Measurements from ENCODE around the gene PSMF1. TPM values are rescaled to one million over a fixed set of nuclear protein-coding genes. Genes with fewer than 3 reads are reported as not detected.

Gene PSMF1
- total RNA-seq, 1 experiment from 2014 or later: 153 TPM

- ATAC-seq (no peak), DNase-seq (ENCODE audit: low read depth, low spot score) (no peak)
- Histone ChIP-seq H3K4me2 (ENCODE audit: low read length) (no peak overlapping the region), H3K4me3 (replicated peaks in 1 of 2; ENCODE audit: low read depth in 1 of 2, low read length in 2 of 2) (no peak overlapping the region), H3K9me3 (ENCODE audit: control insufficient read depth in 1 of 2, insufficient read depth in 1 of 2, low read depth in 1 of 2, low read length in 2 of 2) (no peaks in the 10 kb centered on the region), H3K9ac (ENCODE audit: low read length) (no peak overlapping the region), H3K4me1 (ENCODE audit: control insufficient read depth in 1 of 2, insufficient read depth in 2 of 2, low read length in 2 of 2) (no peaks in the 10 kb centered on the region), H4K20me1 (ENCODE audit: insufficient read depth) (no peaks in the 10 kb centered on the region), H3K9me2 (ENCODE audit: insufficient read depth) (no peaks in the 10 kb centered on the region), H2AFZ (ENCODE audit: low read depth, low read length, poor library complexity, severe bottlenecking) (no peak overlapping the region), H3K36me3 (ENCODE audit: control insufficient read depth in 1 of 2, insufficient read depth in 2 of 2, low read length in 2 of 2) (peaks cover 5 to 20% of the 10 kb centered on the region in 2 experiments; a peak in 3 of 4 replicates), H3K79me2 (ENCODE audit: insufficient read depth, low read length) (peaks cover 54% of the 10 kb centered on the region), H3K27ac (ENCODE audit: low read depth, low read length) (no peak overlapping the region), H3K27me3 (ENCODE audit: insufficient read depth, low read length) (no peaks in the 10 kb centered on the region)
- POLR2A ChIA-PET: no interaction called here
- RAD21 ChIA-PET (ENCODE audit: low non-redundant PET in 1 of 2, low total read pairs in 2 of 2, uncharacterized antibody in 2 of 2, unreplicated experiment in 2 of 2): no interaction called here
- intact Hi-C loops (cut with micrococcal nuclease): no loop called here
- no TSS peak for BruUV-seq (replicated peaks)
- CTCF ChIA-PET: no interaction called here
- no peak for TF ChIP-seq CTCF (IDR thresholded peaks at IDR 0.05 in 2 of 3, conservative IDR thresholded peaks at IDR 0.05 in 1 of 3; ENCODE audit: borderline replicate concordance in 1 of 3, insufficient read depth in 1 of 3, low read depth in 2 of 3, low read length in 2 of 3)
- TF ChIP-seq ATF3 (IDR thresholded peaks at IDR 0.05): no peak
- no peak for TF ChIP-seq POLR2A (IDR thresholded peaks at IDR 0.05; ENCODE audit: borderline replicate concordance, extremely low read depth, insufficient read depth, insufficient read length)
- no peak for TF ChIP-seq EZH2 (IDR thresholded peaks at IDR 0.05)
- TF ChIP-seq JUND (IDR thresholded peaks at IDR 0.05): no peak
Measured at GRCh38 chr20:1144401-1145172, 26.2 kb downstream of the PSMF1 start.

GRCh38 chr20:1146957-1147356 is 28.6 kb downstream of the PSMF1 start:
- no peaks in the 10 kb centered on the region for H3K9me3 ChIP-seq (ENCODE audit: control insufficient read depth in 1 of 2, insufficient read depth in 1 of 2, low read depth in 1 of 2, low read length in 2 of 2)
- no peaks in the 10 kb centered on the region for H4K20me1 ChIP-seq (ENCODE audit: insufficient read depth)
- H3K79me2 ChIP-seq (ENCODE audit: insufficient read depth, low read length): peaks cover 61% of the 10 kb centered on the region
- CTCF ChIA-PET: no interaction called here
- H3K36me3 ChIP-seq (ENCODE audit: control insufficient read depth in 1 of 2, insufficient read depth in 2 of 2, low read length in 2 of 2): peaks cover 2 to 8% of the 10 kb centered on the region in 2 experiments; a peak in 2 of 4 replicates
- no peak overlapping the region for H3K27ac ChIP-seq (ENCODE audit: low read depth, low read length)
- DNase-seq (ENCODE audit: low read depth, low spot score) (no peak), ATAC-seq (no peak)
- POLR2A ChIA-PET: no interaction called here
- BruUV-seq (replicated peaks): no TSS peak
- no peaks in the 10 kb centered on the region for H3K4me1 ChIP-seq (ENCODE audit: control insufficient read depth in 1 of 2, insufficient read depth in 2 of 2, low read length in 2 of 2)
- H3K4me3 ChIP-seq (replicated peaks in 1 of 2; ENCODE audit: low read depth in 1 of 2, low read length in 2 of 2): no peak overlapping the region
- no peak overlapping the region for H3K4me2 ChIP-seq (ENCODE audit: low read length)
- intact Hi-C loops (cut with micrococcal nuclease): no loop called here
- no peaks in the 10 kb centered on the region for H3K27me3 ChIP-seq (ENCODE audit: insufficient read depth, low read length)
- H3K9me2 ChIP-seq (ENCODE audit: insufficient read depth): no peaks in the 10 kb centered on the region
- no peak overlapping the region for H3K9ac ChIP-seq (ENCODE audit: low read length)
- RAD21 ChIA-PET (ENCODE audit: low non-redundant PET in 1 of 2, low total read pairs in 2 of 2, uncharacterized antibody in 2 of 2, unreplicated experiment in 2 of 2): no interaction called here
- H2AFZ ChIP-seq (ENCODE audit: low read depth, low read length, poor library complexity, severe bottlenecking): no peak overlapping the region
- no peak for TF ChIP-seq REST (IDR thresholded peaks at IDR 0.05; ENCODE audit: low read depth)
- TF ChIP-seq TCF7L2 (IDR thresholded peaks at IDR 0.05; ENCODE audit: borderline replicate concordance, extremely low read depth, insufficient read depth, insufficient read length): no peak
- no peak for TF ChIP-seq EZH2 (IDR thresholded peaks at IDR 0.05)
- TF ChIP-seq EZH2phosphoT487 (IDR thresholded peaks at IDR 0.05; ENCODE audit: borderline replicate concordance): no peak
- no peak for TF ChIP-seq ATF3 (IDR thresholded peaks at IDR 0.05)
- TF ChIP-seq SIN3A (IDR thresholded peaks at IDR 0.05; ENCODE audit: low read depth): no peak
- no peak for TF ChIP-seq SRF (IDR thresholded peaks at IDR 0.05; ENCODE audit: low read depth)
- TF ChIP-seq JUND (IDR thresholded peaks at IDR 0.05): no peak
- TF ChIP-seq CBX3 (IDR thresholded peaks at IDR 0.05; ENCODE audit: low read depth): no peak
